Measurements from ENCODE around the gene RNF31. TPM values are rescaled to one million over a fixed set of nuclear protein-coding genes. Genes with fewer than 3 reads are reported as not detected.

The RNF31 gene
- total RNA-seq, 2 experiments from 2014 or later, result 37.8 to 57.8 TPM

- POLR2A ChIA-PET, result interaction anchor here (0.7 kb wide), 1 partner anchor 164 kb away, joined by 3 read pairs; no protein-coding TSS in a partner anchor
- peaks cover 27% of the 10 kb centered on the region for H3K4me1 ChIP-seq (ENCODE audit: insufficient read depth, low read length, poor library complexity, severe bottlenecking)
- no peak overlapping the region for H3K4me3 ChIP-seq (ENCODE audit: low read depth, low read length, poor library complexity, severe bottlenecking)
- H4K20me1 ChIP-seq (ENCODE audit: insufficient read depth, low read length), result no peaks in the 10 kb centered on the region
- H3K9me2 ChIP-seq (ENCODE audit: insufficient read depth, low read length), result no peaks in the 10 kb centered on the region
- H3K79me2 ChIP-seq (ENCODE audit: insufficient read depth, low read depth, low read length), result no peaks in the 10 kb centered on the region
- CTCF ChIA-PET (ENCODE audit: unreplicated experiment), result no interaction called here
- H3K36me3 ChIP-seq (ENCODE audit: insufficient read depth, low read length), result no peaks in the 10 kb centered on the region
- intact Hi-C loops (cut with micrococcal nuclease; ENCODE audit: unreplicated experiment), result no loop called here
- no peak overlapping the region for H3K27ac ChIP-seq (ENCODE audit: low read depth, low read length, poor library complexity, severe bottlenecking)
- DNase-seq (ENCODE audit: low spot score), result no peak
- BruUV-seq (replicated peaks), result no TSS peak
- no peaks in the 10 kb centered on the region for H3K9me3 ChIP-seq (ENCODE audit: low read length)
- H2AFZ ChIP-seq (ENCODE audit: low read length), result no peak overlapping the region
- no peak overlapping the region for H3K4me2 ChIP-seq (ENCODE audit: low read length)
- no peak for TF ChIP-seq EZH2phosphoT487 (IDR thresholded peaks at IDR 0.05; ENCODE audit: borderline replicate concordance, low read depth, low read length)
- TF ChIP-seq, protein P1, sequence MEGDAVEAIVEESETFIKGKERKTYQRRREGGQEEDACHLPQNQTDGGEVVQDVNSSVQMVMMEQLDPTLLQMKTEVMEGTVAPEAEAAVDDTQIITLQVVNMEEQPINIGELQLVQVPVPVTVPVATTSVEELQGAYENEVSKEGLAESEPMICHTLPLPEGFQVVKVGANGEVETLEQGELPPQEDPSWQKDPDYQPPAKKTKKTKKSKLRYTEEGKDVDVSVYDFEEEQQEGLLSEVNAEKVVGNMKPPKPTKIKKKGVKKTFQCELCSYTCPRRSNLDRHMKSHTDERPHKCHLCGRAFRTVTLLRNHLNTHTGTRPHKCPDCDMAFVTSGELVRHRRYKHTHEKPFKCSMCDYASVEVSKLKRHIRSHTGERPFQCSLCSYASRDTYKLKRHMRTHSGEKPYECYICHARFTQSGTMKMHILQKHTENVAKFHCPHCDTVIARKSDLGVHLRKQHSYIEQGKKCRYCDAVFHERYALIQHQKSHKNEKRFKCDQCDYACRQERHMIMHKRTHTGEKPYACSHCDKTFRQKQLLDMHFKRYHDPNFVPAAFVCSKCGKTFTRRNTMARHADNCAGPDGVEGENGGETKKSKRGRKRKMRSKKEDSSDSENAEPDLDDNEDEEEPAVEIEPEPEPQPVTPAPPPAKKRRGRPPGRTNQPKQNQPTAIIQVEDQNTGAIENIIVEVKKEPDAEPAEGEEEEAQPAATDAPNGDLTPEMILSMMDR (conservative IDR thresholded peaks at IDR 0.05; ENCODE audit: low read length), result no peak
Measured at GRCh38 chr14:24130717-24131548, 16.4 kb upstream of the RNF31 start.

DNA sequence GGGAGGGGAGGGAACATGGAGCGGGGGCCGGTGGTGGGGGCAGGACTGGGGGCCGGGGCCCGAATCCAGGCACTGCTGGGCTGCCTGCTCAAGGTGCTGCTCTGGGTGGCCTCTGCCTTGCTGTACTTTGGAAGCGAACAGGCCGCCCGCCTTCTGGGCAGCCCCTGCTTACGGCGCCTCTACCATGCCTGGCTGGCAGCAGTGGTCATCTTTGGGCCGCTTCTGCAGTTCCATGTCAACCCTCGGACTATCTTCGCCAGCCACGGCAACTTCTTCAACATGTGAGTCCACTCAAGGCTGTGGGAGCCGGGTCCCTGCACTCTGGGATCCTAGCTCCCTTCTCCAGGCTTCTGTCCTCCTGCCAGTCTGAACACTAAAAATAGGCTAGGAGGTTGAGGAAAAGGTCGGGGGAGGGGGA lies 15.7 kb upstream of the RNF31 start:
- Histone ChIP-seq H2AFZ (ENCODE audit: low read length) (no peak overlapping the region), H3K36me3 (ENCODE audit: insufficient read depth, low read length) (no peaks in the 10 kb centered on the region), H3K4me1 (ENCODE audit: insufficient read depth, low read length, poor library complexity, severe bottlenecking) (peaks cover 27% of the 10 kb centered on the region), H3K27ac (ENCODE audit: low read depth, low read length, poor library complexity, severe bottlenecking) (no peak overlapping the region), H3K4me3 (ENCODE audit: low read depth, low read length, poor library complexity, severe bottlenecking) (no peak overlapping the region), H3K79me2 (ENCODE audit: insufficient read depth, low read depth, low read length) (no peaks in the 10 kb centered on the region), H3K9me3 (ENCODE audit: low read length) (no peaks in the 10 kb centered on the region), H4K20me1 (ENCODE audit: insufficient read depth, low read length) (no peaks in the 10 kb centered on the region), H3K4me2 (ENCODE audit: low read length) (no peak overlapping the region), H3K9me2 (ENCODE audit: insufficient read depth, low read length) (no peaks in the 10 kb centered on the region)
- TF ChIP-seq, protein P1 (conservative IDR thresholded peaks at IDR 0.05; ENCODE audit: low read length), result no peak
- no peak for TF ChIP-seq EZH2phosphoT487 (IDR thresholded peaks at IDR 0.05; ENCODE audit: borderline replicate concordance, low read depth, low read length)
- no TSS peak for BruUV-seq (replicated peaks)
- intact Hi-C loops (cut with micrococcal nuclease; ENCODE audit: unreplicated experiment), result no loop called here
- ChIA-PET POLR2A (interaction anchor here (2.8 kb wide), 1 partner anchor 16 kb away, joined by 11 read pairs; no protein-coding TSS in a partner anchor), CTCF (ENCODE audit: unreplicated experiment) (no interaction called here)
- DNase-seq (ENCODE audit: low spot score), result no peak

Measured in OCI-LY7 (cell line).